ENCODE measurements around the gene RUVBL2. TPM values are rescaled to one million over a fixed set of nuclear protein-coding genes. Genes with fewer than 3 reads are reported as not detected.

RUVBL2 gene
- total RNA-seq, 1 donor, result 122 TPM

DNA sequence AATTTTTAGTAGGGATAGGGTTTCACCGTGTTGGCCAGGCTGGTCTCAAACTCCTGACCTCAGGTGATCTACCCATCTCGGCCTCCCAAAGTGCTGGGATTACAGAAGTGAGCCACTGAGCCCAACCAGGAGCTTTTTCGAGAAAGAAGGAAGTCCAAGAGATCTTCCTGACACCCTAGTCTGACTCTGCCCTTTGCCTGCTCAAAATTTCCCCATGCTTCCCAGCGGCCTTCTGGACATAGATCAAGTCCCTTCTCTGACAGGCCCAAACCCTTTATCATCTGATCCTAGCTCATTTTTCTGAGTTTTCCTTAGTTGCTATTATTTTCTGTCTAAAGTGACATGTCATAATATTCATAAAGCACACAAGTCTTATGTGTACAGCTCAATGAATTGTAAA, 40.5 kb upstream of the RUVBL2 start:
- Histone ChIP-seq H4K20me1 (ENCODE audit: insufficient read depth, low read length) (no peaks in the 10 kb centered on the region), H3K4me1 (ENCODE audit: insufficient read depth, low read length) (peaks cover 17% of the 10 kb centered on the region), H3K79me2 (ENCODE audit: insufficient read depth, low read length) (peaks cover 32% of the 10 kb centered on the region), H3K27ac (ENCODE audit: low read depth, low read length) (no peak overlapping the region), H2AFZ (ENCODE audit: low read length) (no peak overlapping the region), H3K27me3 (ENCODE audit: insufficient read depth, low read length) (no peaks in the 10 kb centered on the region), H3K4me2 (ENCODE audit: insufficient read depth, low read length) (no peak overlapping the region), H3K4me3 (ENCODE audit: insufficient read depth, low read length) (no peak overlapping the region), H3K36me3 (ENCODE audit: insufficient read depth, low read length) (peaks cover 18% of the 10 kb centered on the region), H3K9me3 (ENCODE audit: low read depth, low read length) (no peaks in the 10 kb centered on the region)
- TF ChIP-seq, protein P1, sequence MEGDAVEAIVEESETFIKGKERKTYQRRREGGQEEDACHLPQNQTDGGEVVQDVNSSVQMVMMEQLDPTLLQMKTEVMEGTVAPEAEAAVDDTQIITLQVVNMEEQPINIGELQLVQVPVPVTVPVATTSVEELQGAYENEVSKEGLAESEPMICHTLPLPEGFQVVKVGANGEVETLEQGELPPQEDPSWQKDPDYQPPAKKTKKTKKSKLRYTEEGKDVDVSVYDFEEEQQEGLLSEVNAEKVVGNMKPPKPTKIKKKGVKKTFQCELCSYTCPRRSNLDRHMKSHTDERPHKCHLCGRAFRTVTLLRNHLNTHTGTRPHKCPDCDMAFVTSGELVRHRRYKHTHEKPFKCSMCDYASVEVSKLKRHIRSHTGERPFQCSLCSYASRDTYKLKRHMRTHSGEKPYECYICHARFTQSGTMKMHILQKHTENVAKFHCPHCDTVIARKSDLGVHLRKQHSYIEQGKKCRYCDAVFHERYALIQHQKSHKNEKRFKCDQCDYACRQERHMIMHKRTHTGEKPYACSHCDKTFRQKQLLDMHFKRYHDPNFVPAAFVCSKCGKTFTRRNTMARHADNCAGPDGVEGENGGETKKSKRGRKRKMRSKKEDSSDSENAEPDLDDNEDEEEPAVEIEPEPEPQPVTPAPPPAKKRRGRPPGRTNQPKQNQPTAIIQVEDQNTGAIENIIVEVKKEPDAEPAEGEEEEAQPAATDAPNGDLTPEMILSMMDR (IDR thresholded peaks at IDR 0.05; ENCODE audit: extremely low read depth, low read depth, low read length), result no peak
- no peak for DNase-seq (ENCODE audit: insufficient read length, low spot score, missing footprints)

DNA sequence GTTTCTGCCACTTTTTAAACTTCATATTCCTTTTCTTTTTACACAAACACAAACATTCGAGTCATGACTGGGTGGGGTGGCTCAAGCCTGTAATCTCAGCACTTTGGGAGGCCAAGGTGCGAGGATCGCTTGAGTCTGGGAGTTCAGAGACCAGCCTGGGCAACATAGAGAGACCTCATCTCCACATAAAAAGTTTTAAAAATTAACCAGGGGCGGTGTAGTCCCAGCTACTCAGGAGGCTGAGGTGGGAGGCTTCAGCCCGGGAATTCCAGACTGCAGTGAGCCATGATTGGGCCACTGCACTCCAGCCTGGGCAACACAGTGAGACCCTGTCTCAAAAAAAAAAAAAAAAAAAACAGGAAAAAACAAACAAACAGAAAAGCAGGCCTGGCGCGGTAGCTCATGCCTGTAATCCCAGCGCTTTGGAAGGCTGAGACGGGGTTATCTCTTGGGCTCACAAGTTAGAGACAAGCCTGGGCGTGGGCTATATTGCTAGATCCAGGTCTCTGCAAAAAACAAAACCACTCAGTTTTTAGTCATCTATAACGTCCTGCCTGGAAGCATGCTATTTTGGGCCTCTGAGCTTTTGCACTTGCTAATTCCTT, 39.6 kb upstream of the RUVBL2 start:
- Histone ChIP-seq H3K4me3 (ENCODE audit: insufficient read depth, low read length) (peak overlapping the region; percentile 96), H2AFZ (ENCODE audit: low read length) (peak overlapping the region; percentile 100), H3K4me2 (ENCODE audit: insufficient read depth, low read length) (peak overlapping the region; percentile 98), H3K9me3 (ENCODE audit: low read depth, low read length) (no peaks in the 10 kb centered on the region), H3K79me2 (ENCODE audit: insufficient read depth, low read length) (peaks cover 32% of the 10 kb centered on the region), H3K27ac (ENCODE audit: low read depth, low read length) (peak overlapping the region; percentile 89), H3K27me3 (ENCODE audit: insufficient read depth, low read length) (no peaks in the 10 kb centered on the region), H4K20me1 (ENCODE audit: insufficient read depth, low read length) (no peaks in the 10 kb centered on the region), H3K36me3 (ENCODE audit: insufficient read depth, low read length) (peaks cover 21% of the 10 kb centered on the region), H3K4me1 (ENCODE audit: insufficient read depth, low read length) (peaks cover 17% of the 10 kb centered on the region)
- DNase-seq (ENCODE audit: insufficient read length, low spot score, missing footprints), result peak; percentile 19
- TF ChIP-seq, protein P1 (IDR thresholded peaks at IDR 0.05; ENCODE audit: extremely low read depth, low read depth, low read length), result no peak

DNA sequence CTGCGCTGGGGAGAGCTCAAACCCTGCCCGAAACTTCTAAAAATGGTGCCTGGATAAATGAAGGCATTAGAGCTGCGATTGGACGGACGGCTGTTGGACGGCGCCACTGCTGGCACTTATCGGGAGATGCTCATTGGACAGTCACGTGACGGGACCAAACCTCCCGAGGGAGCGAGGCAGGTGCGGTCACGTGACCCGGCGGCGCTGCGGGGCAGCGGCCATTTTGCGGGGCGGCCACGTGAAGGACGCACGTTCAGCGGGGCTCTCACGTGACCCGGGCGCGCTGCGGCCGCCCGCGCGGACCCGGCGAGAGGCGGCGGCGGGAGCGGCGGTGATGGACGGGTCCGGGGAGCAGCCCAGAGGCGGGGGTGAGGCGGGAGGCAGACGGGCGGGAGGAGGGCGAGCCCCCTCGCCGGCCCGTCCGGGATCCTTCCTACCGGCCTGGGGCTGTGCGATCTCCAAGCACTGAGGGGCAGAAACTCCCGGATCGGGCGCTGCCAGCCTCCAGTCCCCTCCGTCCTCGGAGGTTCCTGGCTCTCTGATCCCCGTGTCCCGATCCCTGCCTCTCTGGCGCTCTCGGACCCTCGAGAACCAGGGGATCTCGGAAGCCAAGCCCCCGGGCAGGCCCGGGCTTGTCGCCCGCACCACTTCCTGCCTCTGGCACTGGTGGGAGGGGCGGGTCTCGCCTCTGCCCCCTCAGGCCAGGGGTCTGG, 38.9 kb upstream of the RUVBL2 start, which contains the start of gene BAX:
Gene BAX (plus strand): TSS at position 281 of the 713 bp plus-strand sequence. CDS start 54 bp downstream, at position 335.
- Histone ChIP-seq H3K79me2 (ENCODE audit: insufficient read depth, low read length) (peaks cover 32% of the 10 kb centered on the region), H3K9me3 (ENCODE audit: low read depth, low read length) (no peaks in the 10 kb centered on the region), H4K20me1 (ENCODE audit: insufficient read depth, low read length) (no peaks in the 10 kb centered on the region), H3K27me3 (ENCODE audit: insufficient read depth, low read length) (no peaks in the 10 kb centered on the region), H3K4me2 (ENCODE audit: insufficient read depth, low read length) (peak within 1 kb of the TSS; percentile 98), H2AFZ (ENCODE audit: low read length) (peak within 1 kb of the TSS; percentile 100), H3K36me3 (ENCODE audit: insufficient read depth, low read length) (peaks cover 21% of the 10 kb centered on the region), H3K4me1 (ENCODE audit: insufficient read depth, low read length) (peaks cover 17% of the 10 kb centered on the region), H3K4me3 (ENCODE audit: insufficient read depth, low read length) (peak within 1 kb of the TSS; percentile 96), H3K27ac (ENCODE audit: low read depth, low read length) (peak within 1 kb of the TSS; percentile 89)
- TF ChIP-seq, protein P1 (IDR thresholded peaks at IDR 0.05; ENCODE audit: extremely low read depth, low read depth, low read length), result no peak
- DNase-seq (ENCODE audit: insufficient read length, low spot score, missing footprints), result peak; percentile 99

DNA sequence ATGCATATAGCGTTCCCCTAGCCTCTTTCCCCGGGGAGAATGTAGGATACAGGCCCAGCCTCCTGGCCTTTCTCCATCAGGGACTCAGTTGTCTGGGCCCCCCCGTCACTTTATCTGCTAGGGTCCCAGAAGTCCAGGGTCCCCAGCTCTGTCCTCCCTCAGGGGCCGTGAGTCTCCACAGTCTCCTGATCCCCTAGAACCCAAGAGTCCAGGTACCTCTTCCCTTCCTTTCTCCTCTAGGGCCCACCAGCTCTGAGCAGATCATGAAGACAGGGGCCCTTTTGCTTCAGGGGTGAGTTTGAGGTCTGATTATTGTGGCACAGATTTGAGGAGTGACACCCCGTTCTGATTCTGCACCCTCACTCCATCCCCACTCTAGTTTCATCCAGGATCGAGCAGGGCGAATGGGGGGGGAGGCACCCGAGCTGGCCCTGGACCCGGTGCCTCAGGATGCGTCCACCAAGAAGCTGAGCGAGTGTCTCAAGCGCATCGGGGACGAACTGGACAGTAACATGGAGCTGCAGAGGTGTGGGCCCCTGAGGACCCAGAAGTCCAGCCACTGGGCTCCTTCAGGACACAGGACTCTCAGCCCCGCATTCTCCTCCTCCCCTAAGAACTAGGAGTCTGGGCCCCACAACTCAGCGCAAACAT, 38.3 kb upstream of the RUVBL2 start:
- no peaks in the 10 kb centered on the region for H3K27me3 ChIP-seq (ENCODE audit: insufficient read depth, low read length)
- no peaks in the 10 kb centered on the region for H4K20me1 ChIP-seq (ENCODE audit: insufficient read depth, low read length)
- H2AFZ ChIP-seq (ENCODE audit: low read length), result peak overlapping the region; percentile 41
- H3K4me2 ChIP-seq (ENCODE audit: insufficient read depth, low read length), result peak overlapping the region; percentile 98
- H3K9me3 ChIP-seq (ENCODE audit: low read depth, low read length), result no peaks in the 10 kb centered on the region
- H3K4me1 ChIP-seq (ENCODE audit: insufficient read depth, low read length), result peaks cover 17% of the 10 kb centered on the region
- TF ChIP-seq, protein P1 (IDR thresholded peaks at IDR 0.05; ENCODE audit: extremely low read depth, low read depth, low read length), result no peak
- H3K79me2 ChIP-seq (ENCODE audit: insufficient read depth, low read length), result peaks cover 32% of the 10 kb centered on the region
- H3K27ac ChIP-seq (ENCODE audit: low read depth, low read length), result peak overlapping the region; percentile 89
- H3K4me3 ChIP-seq (ENCODE audit: insufficient read depth, low read length), result peak overlapping the region; percentile 96
- peak; percentile 68 for DNase-seq (ENCODE audit: insufficient read length, low spot score, missing footprints)
- H3K36me3 ChIP-seq (ENCODE audit: insufficient read depth, low read length), result peaks cover 21% of the 10 kb centered on the region

Measured in osteoblast (primary cell).